ELF-1 (cell line): ENCODE data around the gene PIP.
"Not testable (repeated sequence)": the region's sequence is repeated elsewhere in the genome, so short reads cannot be mapped to it uniquely, and the experiment has no call there.

Source experiments
- DNase-seq: peaks from one replicate; pipeline ENCODE4 v3.0.0-alpha.2; 2016; ENCODE audit warnings: low read depth, low spot score

Gene PIP

GRCh38 chr7:143177374-143178119 is 45.7 kb downstream of the PIP start:
- DNase-seq = no peak

- DNase-seq = not testable (repeated sequence)
Measured at GRCh38 chr7:143180771-143181170, 48.9 kb downstream of the PIP start.

GRCh38 chr7:143181349-143181748 is 49.5 kb downstream of the PIP start:
- no peak for DNase-seq

GRCh38 chr7:143183024-143183423 is 51.1 kb downstream of the PIP start, which contains the start of gene TAS2R39:
TAS2R39 (plus strand) TSS chr7:143183419; CDS start chr7:143183419, 0 bp downstream.
- no peak for DNase-seq

- DNase-seq = no peak
Measured at GRCh38 chr7:143185551-143185950, 53.7 kb downstream of the PIP start.

GRCh38 chr7:143188994-143189393 is 57.1 kb downstream of the PIP start:
- DNase-seq = no peak
